Measurements from ENCODE around the gene NMNAT2.

DNA sequence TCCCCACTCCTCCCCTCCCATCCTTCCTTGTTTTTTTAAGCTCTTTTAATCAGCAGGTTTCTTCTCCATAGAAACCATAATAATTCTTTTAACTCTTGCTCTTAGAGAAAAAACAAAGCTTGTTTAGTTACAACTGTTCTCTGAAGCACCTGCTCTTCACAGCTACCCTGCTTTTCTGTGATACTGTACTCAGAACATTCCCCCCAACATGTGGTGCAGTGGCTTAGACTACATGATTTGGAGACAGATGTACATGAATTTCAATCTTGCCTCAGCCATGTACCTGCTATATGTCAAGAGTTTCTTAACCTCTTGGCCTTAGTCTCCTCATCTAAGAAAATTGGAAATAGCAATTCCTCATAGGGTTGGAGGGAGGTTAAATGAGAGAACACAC is 198.6 kb downstream of the NMNAT2 start:
- no peak for TF ChIP-seq RAD21 (IDR thresholded peaks at IDR 0.05; ENCODE audit: low read depth)
- TF ChIP-seq, protein P1, sequence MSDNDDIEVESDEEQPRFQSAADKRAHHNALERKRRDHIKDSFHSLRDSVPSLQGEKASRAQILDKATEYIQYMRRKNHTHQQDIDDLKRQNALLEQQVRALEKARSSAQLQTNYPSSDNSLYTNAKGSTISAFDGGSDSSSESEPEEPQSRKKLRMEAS (IDR thresholded peaks at IDR 0.05), result no peak
- no peak for TF ChIP-seq CEBPB (IDR thresholded peaks at IDR 0.05)
- TF ChIP-seq YY1 (IDR thresholded peaks at IDR 0.05; ENCODE audit: low read depth), result no peak
- TF ChIP-seq, protein P2, sequence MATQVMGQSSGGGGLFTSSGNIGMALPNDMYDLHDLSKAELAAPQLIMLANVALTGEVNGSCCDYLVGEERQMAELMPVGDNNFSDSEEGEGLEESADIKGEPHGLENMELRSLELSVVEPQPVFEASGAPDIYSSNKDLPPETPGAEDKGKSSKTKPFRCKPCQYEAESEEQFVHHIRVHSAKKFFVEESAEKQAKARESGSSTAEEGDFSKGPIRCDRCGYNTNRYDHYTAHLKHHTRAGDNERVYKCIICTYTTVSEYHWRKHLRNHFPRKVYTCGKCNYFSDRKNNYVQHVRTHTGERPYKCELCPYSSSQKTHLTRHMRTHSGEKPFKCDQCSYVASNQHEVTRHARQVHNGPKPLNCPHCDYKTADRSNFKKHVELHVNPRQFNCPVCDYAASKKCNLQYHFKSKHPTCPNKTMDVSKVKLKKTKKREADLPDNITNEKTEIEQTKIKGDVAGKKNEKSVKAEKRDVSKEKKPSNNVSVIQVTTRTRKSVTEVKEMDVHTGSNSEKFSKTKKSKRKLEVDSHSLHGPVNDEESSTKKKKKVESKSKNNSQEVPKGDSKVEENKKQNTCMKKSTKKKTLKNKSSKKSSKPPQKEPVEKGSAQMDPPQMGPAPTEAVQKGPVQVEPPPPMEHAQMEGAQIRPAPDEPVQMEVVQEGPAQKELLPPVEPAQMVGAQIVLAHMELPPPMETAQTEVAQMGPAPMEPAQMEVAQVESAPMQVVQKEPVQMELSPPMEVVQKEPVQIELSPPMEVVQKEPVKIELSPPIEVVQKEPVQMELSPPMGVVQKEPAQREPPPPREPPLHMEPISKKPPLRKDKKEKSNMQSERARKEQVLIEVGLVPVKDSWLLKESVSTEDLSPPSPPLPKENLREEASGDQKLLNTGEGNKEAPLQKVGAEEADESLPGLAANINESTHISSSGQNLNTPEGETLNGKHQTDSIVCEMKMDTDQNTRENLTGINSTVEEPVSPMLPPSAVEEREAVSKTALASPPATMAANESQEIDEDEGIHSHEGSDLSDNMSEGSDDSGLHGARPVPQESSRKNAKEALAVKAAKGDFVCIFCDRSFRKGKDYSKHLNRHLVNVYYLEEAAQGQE (IDR thresholded peaks at IDR 0.05; ENCODE audit: low read depth), result no peak
- TF ChIP-seq TAF1 (IDR thresholded peaks at IDR 0.05; ENCODE audit: low read depth), result no peak
- no peak for TF ChIP-seq EP300 (IDR thresholded peaks at IDR 0.05; ENCODE audit: borderline replicate concordance)
- no peak for TF ChIP-seq EGR1 (IDR thresholded peaks at IDR 0.05)
- TF ChIP-seq, protein P3, sequence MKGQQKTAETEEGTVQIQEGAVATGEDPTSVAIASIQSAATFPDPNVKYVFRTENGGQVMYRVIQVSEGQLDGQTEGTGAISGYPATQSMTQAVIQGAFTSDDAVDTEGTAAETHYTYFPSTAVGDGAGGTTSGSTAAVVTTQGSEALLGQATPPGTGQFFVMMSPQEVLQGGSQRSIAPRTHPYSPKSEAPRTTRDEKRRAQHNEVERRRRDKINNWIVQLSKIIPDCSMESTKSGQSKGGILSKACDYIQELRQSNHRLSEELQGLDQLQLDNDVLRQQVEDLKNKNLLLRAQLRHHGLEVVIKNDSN (IDR thresholded peaks at IDR 0.05), result no peak
- TF ChIP-seq CREB1 (IDR thresholded peaks at IDR 0.05; ENCODE audit: low read depth), result no peak
- TF ChIP-seq TCF12 (IDR thresholded peaks at IDR 0.05; ENCODE audit: low read depth), result no peak

All from Ishikawa (cell line).